A673 (cell line): Measurements from ENCODE around the gene SCTR. TPM values are rescaled to one million over a fixed set of nuclear protein-coding genes. Genes with fewer than 3 reads are reported as not detected.

ENCODE experiments used
- Bru-seq: library from RNA; stranded (reverse); fragments of 400-500 nt; gene quantifications from one replicate; lab custom pipeline; 2021; lab: Mats Ljungman, UMichigan
- BruChase-seq, 2 experiments: library from RNA; stranded (reverse); fragments of 400-500 nt; gene quantifications; one replicate each; lab custom pipeline; 2021; lab: Mats Ljungman, UMichigan
- BruUV-seq: library from RNA; stranded (reverse); fragments of 400-500 nt; replicated peaks from 2 replicates; lab custom pipeline; 2021; lab: Mats Ljungman, UMichigan
- CTCF ChIA-PET: fragments of 300-600 bp; sonication (Branson Sonifier 250); formaldehyde crosslinking; loops from one replicate; lab custom pipeline; 2022; ENCODE audit warnings: antibody characterized with exemption; lab: Charles Lee
- POLR2A ChIA-PET: fragments of 300-600 bp; sonication (Branson Sonifier 250); formaldehyde crosslinking; loops from one replicate; lab custom pipeline; 2022; ENCODE audit warnings: antibody characterized with exemption; ENCODE audit not compliant: low non-redundant PET; lab: Charles Lee
- DNase-seq: peaks from one replicate; pipeline ENCODE4 v3.0.0-alpha.2; 2015; ENCODE audit warnings: low spot score
- H3K27ac ChIP-seq: fragments of 200-600 bp; sonication (generic); 2 replicates; pipeline ENCODE4 v1.5.1; 2016; ENCODE audit warnings: mixed run types, low read depth, mild to moderate bottlenecking, mixed read lengths, antibody characterized with exemption, low read length; ENCODE audit not compliant: poor library complexity, severe bottlenecking
- H3K27me3 ChIP-seq: fragments of 200-600 bp; sonication (generic); replicated peaks from 2 replicates; pipeline ENCODE4 v1.6.1; 2017; ENCODE audit warnings: mixed run types, low read depth, mild to moderate bottlenecking, mixed read lengths, antibody characterized with exemption, low read length; ENCODE audit not compliant: insufficient read depth, poor library complexity
- H3K36me3 ChIP-seq: fragments of 200-600 bp; sonication (generic); 2 replicates; pipeline ENCODE4 v1.6.1; 2016; ENCODE audit warnings: mixed run types, mild to moderate bottlenecking, mixed read lengths, antibody characterized with exemption, low read length; ENCODE audit not compliant: insufficient read depth, poor library complexity, severe bottlenecking
- H3K4me1 ChIP-seq: fragments of 200-600 bp; sonication (generic); 2 replicates; pipeline ENCODE4 v1.6.1; 2017; ENCODE audit warnings: mixed run types, mild to moderate bottlenecking, mixed read lengths, antibody characterized with exemption, low read length; ENCODE audit not compliant: insufficient read depth, poor library complexity, severe bottlenecking
- H3K4me3 ChIP-seq: fragments of 200-600 bp; sonication (generic); 2 replicates; pipeline ENCODE4 v1.5.1; 2016; ENCODE audit warnings: low read depth, mixed run types, mild to moderate bottlenecking, mixed read lengths, low read length; ENCODE audit not compliant: poor library complexity, severe bottlenecking
- H3K9me3 ChIP-seq: fragments of 200-600 bp; sonication (generic); 2 replicates; pipeline ENCODE4 v1.6.1; 2016; ENCODE audit warnings: mixed run types, low read depth, mild to moderate bottlenecking, mixed read lengths, antibody characterized with exemption, low read length; ENCODE audit not compliant: poor library complexity, severe bottlenecking
- CTCF ChIP-seq: fragments of 300-800, 200-600 bp; sonication (generic); conservative IDR thresholded peaks from 2 replicates; pipeline ENCODE4 v1.5.1; 2017; ENCODE audit warnings: low read depth, mild to moderate bottlenecking, antibody characterized with exemption, low read length, moderate library complexity, mixed read lengths
- EZH2 ChIP-seq: fragments of 200-600 bp; sonication (generic); IDR thresholded peaks from 2 replicates; pipeline ENCODE4 v1.6.1; 2017; ENCODE audit warnings: borderline replicate concordance, low read depth, mild to moderate bottlenecking, mixed read lengths, antibody characterized with exemption, low read length; ENCODE audit not compliant: poor library complexity, severe bottlenecking
- intact Hi-C: fragments of 100-400 bp; cut with micrococcal nuclease; formaldehyde crosslinking; loops from one replicate; pipeline ENCODE4 v1.10.0; 2022; ENCODE audit not compliant: unreplicated experiment
- long read RNA-seq: library from polyadenylated mRNA; stranded (forward); transcript quantifications from one replicate; pipeline ENCODE4 v2.0.0, GENCODE V29; 2022
- total RNA-seq: library from RNA; stranded (reverse); gene quantifications from 2 replicates; pipeline ENCODE4 v1.2.3, GENCODE V29; 2021

The SCTR gene
- total RNA-seq (0.50 TPM in 1 of 2 replicates, not detected in the other), Bru-seq, nascent RNA (percentile 19 among the genes with signal in this experiment), BruChase-seq, experiment 1, labeled RNA remaining after a 2-hour chase (percentile 16 among the genes with signal in this experiment), BruChase-seq, experiment 2, labeled RNA remaining after a 6-hour chase (percentile 15 among the genes with signal in this experiment)
- long read RNA-seq, partial matches to known transcripts: 0 of 1 reads
- long read RNA-seq, other reads (novel, unspliced or antisense): 1 of 1 reads

- no peaks in the 10 kb centered on the region for H3K9me3 ChIP-seq
- no peak for DNase-seq
- BruUV-seq: no TSS peak
- intact Hi-C loops: no loop called here
- TF ChIP-seq EZH2: no peak
- no peak for TF ChIP-seq CTCF
- ChIA-PET CTCF (no interaction called here), POLR2A (interaction anchor here (0.5 kb wide), 1 partner anchor 355 kb away, joined by 6 read pairs; no protein-coding TSS in a partner anchor)
- H3K4me1 ChIP-seq: peaks cover 38% of the 10 kb centered on the region
- H3K36me3 ChIP-seq: no peaks in the 10 kb centered on the region
- H3K4me3 ChIP-seq: peak within 1 kb of the TSS; percentile 7
- H3K27me3 ChIP-seq: peaks cover 4% of the 10 kb centered on the region
- peak within 1 kb of the TSS; percentile 79 for H3K27ac ChIP-seq
Observed at GRCh38 chr2:119523952-119524694, at the start of gene SCTR. SCTR (minus strand) TSS chr2:119524483; CDS start chr2:119524226, 257 bp downstream.

GRCh38 chr2:119567292-119567691 lies 43.0 kb upstream of the SCTR start:
- no peaks in the 10 kb centered on the region for H3K4me1 ChIP-seq
- no TSS peak for BruUV-seq
- H3K9me3 ChIP-seq: no peaks in the 10 kb centered on the region
- ChIA-PET POLR2A (no interaction called here), CTCF (no interaction called here)
- H3K36me3 ChIP-seq: no peaks in the 10 kb centered on the region
- intact Hi-C loops: no loop called here
- no peak for DNase-seq
- TF ChIP-seq EZH2 (no peak), CTCF (no peak)
- H3K27me3 ChIP-seq: no peaks in the 10 kb centered on the region
- no peak overlapping the region for H3K4me3 ChIP-seq
- H3K27ac ChIP-seq: no peak overlapping the region

GRCh38 chr2:119565481-119565880 lies 41.2 kb upstream of the SCTR start:
- no peaks in the 10 kb centered on the region for H3K27me3 ChIP-seq
- H3K4me3 ChIP-seq: no peak overlapping the region
- no peak for DNase-seq
- no peak overlapping the region for H3K27ac ChIP-seq
- intact Hi-C loops: no loop called here
- BruUV-seq: no TSS peak
- TF ChIP-seq CTCF (no peak), EZH2 (no peak)
- ChIA-PET CTCF (no interaction called here), POLR2A (no interaction called here)
- H3K9me3 ChIP-seq: no peaks in the 10 kb centered on the region
- no peaks in the 10 kb centered on the region for H3K4me1 ChIP-seq
- H3K36me3 ChIP-seq: no peaks in the 10 kb centered on the region
